Kidney (tissue), 14 donors: Measurements from ENCODE around the gene CAP2. TPM values are rescaled to one million over a fixed set of nuclear protein-coding genes. Genes with fewer than 3 reads are reported as not detected.

Source experiments
- DNase-seq, 5 donors: peaks; one replicate each; pipeline ENCODE4 v3.0.0-alpha.2; 2013 to 2020
- FAIRE-seq: peaks from 2 replicates; lab custom pipeline; 2012; peaks lifted over from hg19 to GRCh38; lab: Jason Lieb, UNC
- H3K27ac ChIP-seq, 2 donors: one replicate each; pipeline ENCODE4 v1.7.0; 2013; ENCODE audit warnings: low read depth in 2 of 2, low read length in 2 of 2, inconsistent platforms in 1 of 2
- H3K27me3 ChIP-seq: one replicate; pipeline ENCODE4 v1.7.1; 2013; ENCODE audit warnings: low read length, inconsistent platforms; ENCODE audit not compliant: control insufficient read depth, insufficient read depth
- H3K36me3 ChIP-seq, 3 donors: one replicate each; pipeline versions ENCODE4 v1.7.0 to v1.7.1; 2013; ENCODE audit warnings: low read length in 3 of 3, control low read depth in 1 of 3, inconsistent platforms in 1 of 3; ENCODE audit not compliant: insufficient read depth in 3 of 3, control insufficient read depth in 2 of 3
- H3K4me1 ChIP-seq, 3 donors: one replicate each; pipeline versions ENCODE4 v1.7.0 to v1.7.1; 2013; ENCODE audit warnings: low read length in 3 of 3, inconsistent platforms in 1 of 3, low read depth in 1 of 3; ENCODE audit not compliant: control insufficient read depth in 2 of 3, insufficient read depth in 2 of 3
- H3K4me3 ChIP-seq, 3 donors: one replicate each; pipeline versions ENCODE4 v1.7.0 to v1.8.1; 2013; ENCODE audit warnings: low read length in 3 of 3, control low read depth in 1 of 3, inconsistent platforms in 1 of 3
- H3K9ac ChIP-seq, 3 donors: one replicate each; pipeline versions ENCODE4 v1.7.0 to v1.7.1; 2013; ENCODE audit warnings: low read length in 3 of 3, control low read depth in 1 of 3, inconsistent platforms in 1 of 3
- H3K9me3 ChIP-seq, 3 donors: one replicate each; pipeline versions ENCODE4 v1.7.0 to v1.7.1; 2013; ENCODE audit warnings: low read length in 3 of 3, control low read depth in 1 of 3, inconsistent platforms in 1 of 3; ENCODE audit not compliant: control insufficient read depth in 2 of 3, insufficient read depth in 1 of 3
- intact Hi-C: fragments of 100-400 bp; cut with DNase I; formaldehyde crosslinking; loops from one replicate; pipeline ENCODE4 v1.11.1; 2022
- polyA plus RNA-seq: library from polyadenylated mRNA; stranded (reverse); fragments of 350-450 nt; fragmentation: Illumina TruSeq; extraction: RNeasy Lipid Tissue Mini Kit (QIAGEN cat#74804); gene quantifications from one replicate; pipeline ENCODE4 v1.2.3, GENCODE V29; 2014; ENCODE audit warnings: low read depth, low replicate concordance; ENCODE audit not compliant: insufficient read depth
- total RNA-seq: library from RNA; stranded (reverse); fragmentation: NEBNext Ultra II Directional; extraction: Animal tissue kit (Norgen Biotek cat#: 25700); gene quantifications from one replicate; pipeline ENCODE4 v1.2.1, GENCODE V29; 2021
- TF ChIP-seq, protein P1 (sequence below): IDR thresholded peaks from 3 replicates; pipeline ENCODE4 v1.5.1; 2012; ENCODE audit warnings: mild to moderate bottlenecking, moderate library complexity, borderline replicate concordance; ENCODE audit not compliant: insufficient read depth; ENCODE audit errors: extremely low read depth
- donor health status: control.
- donor health status: control.
- donor health status: control.
- donor health status: control.
- donor health status: control.
- donor health status: DM: yes; HTN: yes; CAD: no.
- donor health status: Normal renal cell carcinoma (clear cell type).

The CAP2 gene
- total and polyA plus RNA-seq, 2 donors from 2014 or later, result 9.8 to 15.7 TPM

DNA sequence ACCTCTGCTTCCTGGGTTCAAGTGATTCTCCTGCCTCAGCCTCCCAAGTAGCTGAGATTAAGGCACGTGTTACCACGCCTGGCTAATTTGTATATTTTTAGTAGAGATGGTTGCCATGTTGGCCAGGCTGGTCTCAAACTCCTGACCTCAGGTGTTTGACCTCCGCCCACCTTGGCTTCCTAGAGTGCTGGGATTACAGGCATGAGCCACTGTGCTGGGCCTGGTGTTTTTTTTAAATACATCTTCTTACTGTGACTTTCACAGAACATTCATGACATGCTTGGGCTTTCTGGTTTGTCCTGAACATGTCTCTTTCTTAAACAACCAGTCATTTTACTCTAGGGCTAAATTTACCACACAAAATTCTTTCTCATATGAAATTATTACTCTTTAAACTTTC, 172.0 kb downstream of the CAP2 start:
- FAIRE-seq, result no peak

DNA sequence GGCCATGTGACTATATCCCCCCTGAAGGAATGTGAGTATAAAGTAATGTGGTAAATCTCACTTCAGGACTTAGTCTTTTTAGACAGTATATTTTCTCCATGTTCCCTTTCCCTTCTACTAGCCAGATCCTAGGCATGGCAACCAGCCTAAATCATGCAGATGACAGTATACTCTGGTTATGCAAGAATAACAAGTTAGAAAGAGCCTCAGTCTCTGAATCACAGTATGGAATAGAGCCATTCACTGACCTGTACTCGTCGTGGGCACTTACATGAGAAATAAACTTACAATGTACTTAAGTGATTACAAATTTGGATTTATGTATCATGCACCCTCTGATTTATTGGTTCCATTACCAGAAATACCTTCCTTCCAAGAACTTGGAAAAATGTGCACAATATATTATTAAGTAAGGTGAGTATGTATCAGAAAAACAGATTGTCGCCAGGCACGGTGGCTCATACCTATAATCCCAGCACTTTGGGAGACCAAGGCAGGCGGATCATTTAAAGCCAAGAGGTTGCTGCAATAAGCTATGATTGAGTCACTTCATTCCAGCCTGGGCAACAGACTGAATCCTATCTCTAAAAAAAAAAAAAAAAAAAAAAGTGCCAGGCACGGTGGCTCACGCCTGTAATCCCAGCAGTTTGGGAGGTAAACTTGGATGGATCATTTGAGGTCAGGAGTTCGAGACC, 181.6 kb downstream of the CAP2 start:
- intact Hi-C loops, result no loop called here
- Histone ChIP-seq H3K27me3 (no peaks in the 10 kb centered on the region), H3K4me3 (no peak overlapping the region), H3K9me3 (peaks cover 0 to 6% (median 2%) of the 10 kb centered on the region in 3 donors), H3K9ac (no peak overlapping the region), H3K4me1 (no peaks in the 10 kb centered on the region), H3K36me3 (no peaks in the 10 kb centered on the region), H3K27ac (no peak overlapping the region)
- TF ChIP-seq, protein P1, sequence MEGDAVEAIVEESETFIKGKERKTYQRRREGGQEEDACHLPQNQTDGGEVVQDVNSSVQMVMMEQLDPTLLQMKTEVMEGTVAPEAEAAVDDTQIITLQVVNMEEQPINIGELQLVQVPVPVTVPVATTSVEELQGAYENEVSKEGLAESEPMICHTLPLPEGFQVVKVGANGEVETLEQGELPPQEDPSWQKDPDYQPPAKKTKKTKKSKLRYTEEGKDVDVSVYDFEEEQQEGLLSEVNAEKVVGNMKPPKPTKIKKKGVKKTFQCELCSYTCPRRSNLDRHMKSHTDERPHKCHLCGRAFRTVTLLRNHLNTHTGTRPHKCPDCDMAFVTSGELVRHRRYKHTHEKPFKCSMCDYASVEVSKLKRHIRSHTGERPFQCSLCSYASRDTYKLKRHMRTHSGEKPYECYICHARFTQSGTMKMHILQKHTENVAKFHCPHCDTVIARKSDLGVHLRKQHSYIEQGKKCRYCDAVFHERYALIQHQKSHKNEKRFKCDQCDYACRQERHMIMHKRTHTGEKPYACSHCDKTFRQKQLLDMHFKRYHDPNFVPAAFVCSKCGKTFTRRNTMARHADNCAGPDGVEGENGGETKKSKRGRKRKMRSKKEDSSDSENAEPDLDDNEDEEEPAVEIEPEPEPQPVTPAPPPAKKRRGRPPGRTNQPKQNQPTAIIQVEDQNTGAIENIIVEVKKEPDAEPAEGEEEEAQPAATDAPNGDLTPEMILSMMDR, result no peak
- DNase-seq (no peak), FAIRE-seq (no peak)

More for the DNA sequence above, 172.0 kb downstream of the CAP2 start:
- Histone ChIP-seq H3K9me3 (peaks cover 0 to 10% (median 0%) of the 10 kb centered on the region in 3 donors), H3K9ac (no peak overlapping the region), H3K4me3 (no peak overlapping the region), H3K4me1 (no peaks in the 10 kb centered on the region), H3K27me3 (no peaks in the 10 kb centered on the region), H3K36me3 (no peaks in the 10 kb centered on the region), H3K27ac (no peak overlapping the region)
- intact Hi-C loops, result no loop called here
- TF ChIP-seq, protein P1, result no peak
- no peak for DNase-seq

DNA sequence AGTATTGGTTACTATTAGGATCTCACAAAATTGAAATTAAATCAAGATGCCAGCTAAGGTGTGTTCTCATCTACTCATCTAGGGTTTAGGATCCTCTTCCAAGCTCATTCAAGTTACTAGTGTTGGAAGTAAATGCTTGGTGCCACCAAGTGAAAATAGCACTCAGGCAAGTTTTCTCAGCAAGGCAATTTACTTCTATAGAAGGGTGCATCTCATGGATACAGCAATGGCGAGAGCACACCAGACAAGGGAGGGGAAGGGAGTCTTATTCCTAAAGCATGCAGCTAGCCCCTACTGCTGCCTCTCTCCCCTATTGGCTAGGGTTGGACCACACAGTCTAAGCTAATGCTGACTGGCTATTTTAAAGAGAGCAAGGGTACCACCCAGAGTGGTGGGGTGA, 183.7 kb downstream of the CAP2 start:
- H3K9me3 ChIP-seq, result peaks cover 0 to 6% (median 2%) of the 10 kb centered on the region in 3 donors
- TF ChIP-seq, protein P1, result no peak
- FAIRE-seq (no peak), DNase-seq (no peak)
- no peaks in the 10 kb centered on the region for H3K36me3 ChIP-seq
- H3K27ac ChIP-seq, result no peak overlapping the region
- no peaks in the 10 kb centered on the region for H3K27me3 ChIP-seq
- no peak overlapping the region for H3K4me3 ChIP-seq
- intact Hi-C loops, result no loop called here
- no peaks in the 10 kb centered on the region for H3K4me1 ChIP-seq
- no peak overlapping the region for H3K9ac ChIP-seq
